Measurements from ENCODE around the gene AGBL1.

AGBL1 gene

DNA sequence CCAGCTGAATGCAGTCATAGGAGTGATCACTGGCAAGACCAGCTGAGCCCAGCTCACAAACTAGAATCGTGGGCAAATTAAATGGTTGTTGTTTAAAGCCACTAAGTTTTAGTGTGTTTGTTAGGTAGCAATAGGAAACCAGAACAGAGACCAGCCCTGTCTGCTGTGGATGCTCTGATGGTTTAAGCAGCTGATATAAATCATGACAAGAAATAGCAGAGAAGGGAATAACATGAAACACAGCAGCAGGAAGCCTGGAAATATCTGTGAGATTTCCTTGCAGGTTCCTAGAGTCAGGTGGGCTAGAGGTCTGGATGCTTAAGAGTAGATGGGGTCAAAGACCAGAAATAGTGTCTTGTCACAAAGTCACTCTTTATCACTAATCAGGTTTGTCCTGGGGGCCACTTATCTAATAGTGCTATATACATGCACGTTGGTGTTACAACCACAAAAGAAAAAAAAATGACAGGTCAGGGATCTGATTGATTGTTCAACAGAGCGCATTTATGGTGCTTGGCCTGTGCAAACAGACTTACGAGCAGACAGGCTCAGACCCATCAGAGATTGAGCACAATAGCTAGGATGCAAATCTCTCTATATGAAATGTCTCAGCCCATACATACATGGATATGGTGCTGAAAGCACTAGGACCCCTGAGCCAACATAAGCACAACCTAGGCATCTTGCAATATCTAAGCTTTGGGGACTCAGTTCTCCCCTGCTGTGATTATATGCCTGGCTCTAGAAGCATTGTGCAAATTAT is 967.7 kb downstream of the AGBL1 start:
- Mint-ChIP-seq H3K27ac (no peak overlapping the region), H3K9me3 (no peaks in the 10 kb centered on the region), H3K4me1 (ENCODE audit: low read depth) (no peaks in the 10 kb centered on the region), H3K4me3 (no peak overlapping the region), H3K27me3 (peaks cover 14% of the 10 kb centered on the region), H3K36me3 (ENCODE audit: low read depth) (no peaks in the 10 kb centered on the region)
- DNase-seq = no peak

Measured in activated T-cell treated with anti-CD3 and anti-CD28 coated beads, Interleukin-2, amount 50 U/mL, for 24 hours (primary cell).